GM12878 (cell line): ENCODE data around the gene NLRC5. TPM values are rescaled to one million over a fixed set of nuclear protein-coding genes. Genes with fewer than 3 reads are reported as not detected.

Experiments
- ATAC-seq: fragments of 200-7000 bp; cut with Tn5 transposase; 3 replicates; pipeline ENCODE4 v1.9.1; 2020; ENCODE audit warnings: mild to moderate bottlenecking, moderate library complexity
- BruUV-seq: library from RNA; stranded (reverse); fragments of 400-500 nt; replicated peaks from 2 replicates; lab custom pipeline; 2021; lab: Mats Ljungman, UMichigan
- CTCF ChIA-PET: fragments of 300-600 bp; sonication (Branson Sonifier 250); formaldehyde crosslinking; extraction: SDS; loops from one replicate; lab custom pipeline; 2021; ENCODE audit warnings: inconsistent platforms; lab: Yijun Ruan, JAX
- POLR2A ChIA-PET: fragments of 350-600 bp; formaldehyde crosslinking; extraction: SDS; loops from one replicate; lab custom pipeline; 2021; ENCODE audit warnings: inconsistent platforms; lab: Charles Lee
- RAD21 ChIA-PET: fragments of 300-600 bp; sonication (Branson Sonifier 250); formaldehyde crosslinking; loops from one replicate; lab custom pipeline; 2023; ENCODE audit warnings: antibody characterized with exemption; ENCODE audit not compliant: unreplicated experiment; lab: Charles Lee
- SMC1A ChIA-PET: fragments of 300-600 bp; sonication (Branson Sonifier 250); formaldehyde crosslinking; loops from one replicate; lab custom pipeline; 2023; ENCODE audit not compliant: unreplicated experiment, uncharacterized antibody; lab: Charles Lee
- DNase-seq: peaks from one replicate; pipeline ENCODE4 v3.0.0-alpha.2; 2011; ENCODE audit warnings: low read depth, low spot score
- FAIRE-seq: peaks from 3 replicates; lab custom pipeline; 2011; peaks lifted over from hg19 to GRCh38; lab: Jason Lieb, UNC
- H2AFZ ChIP-seq: 2 replicates; pipeline ENCODE4 v1.6.0; 2011; ENCODE audit warnings: low read depth, low read length, control low read depth; ENCODE audit not compliant: control insufficient read depth
- H3K27ac ChIP-seq: 2 replicates; pipeline ENCODE4 v1.5.1; 2011; ENCODE audit warnings: control low read depth; ENCODE audit not compliant: control insufficient read depth, insufficient read depth
- H3K27me3 ChIP-seq, 2 experiments: replicated peaks in 1 of 2; 2 replicates each; pipeline versions ENCODE4 v1.6.0 to v1.6.1; 2011; ENCODE audit warnings: low read length in 1 of 2; ENCODE audit not compliant: control insufficient read depth in 2 of 2, insufficient read depth in 2 of 2
- H3K36me3 ChIP-seq, 2 experiments: 2 replicates each; pipeline ENCODE4 v1.5.1; 2011; ENCODE audit warnings: low read length in 1 of 2; ENCODE audit not compliant: control insufficient read depth in 2 of 2, insufficient read depth in 2 of 2
- H3K4me1 ChIP-seq: 2 replicates; pipeline ENCODE4 v1.6.1; 2011; ENCODE audit warnings: mild to moderate bottlenecking, low read length, moderate library complexity, mixed read lengths; ENCODE audit not compliant: control insufficient read depth, insufficient read depth
- H3K4me2 ChIP-seq: 2 replicates; pipeline ENCODE4 v1.6.0; 2011; ENCODE audit warnings: control low read depth; ENCODE audit not compliant: control insufficient read depth, insufficient read depth
- H3K4me3 ChIP-seq: fragments of 200-600 bp; sonication (generic); 2 replicates; pipeline ENCODE4 v1.5.1; 2016
- H3K79me2 ChIP-seq: 2 replicates; pipeline ENCODE4 v1.6.0; 2011; ENCODE audit warnings: low read length; ENCODE audit not compliant: control insufficient read depth, insufficient read depth
- H3K9ac ChIP-seq: 2 replicates; pipeline ENCODE4 v1.8.0; 2011; ENCODE audit warnings: low read length, control low read depth, mixed read lengths; ENCODE audit not compliant: control insufficient read depth, insufficient read depth
- H3K9me3 ChIP-seq: replicated peaks from 3 replicates; pipeline ENCODE4 v1.5.1; 2011; ENCODE audit warnings: mild to moderate bottlenecking, low read length; ENCODE audit not compliant: control insufficient read depth, insufficient read depth
- H4K20me1 ChIP-seq: 2 replicates; pipeline ENCODE4 v1.6.0; 2011; ENCODE audit not compliant: control insufficient read depth, insufficient read depth
- ELK1 ChIP-seq: IDR thresholded peaks from 2 replicates; pipeline ENCODE4 v1.6.1; 2012; ENCODE audit warnings: low read depth, low read length, improper control_type of control experiment
- ESRRA ChIP-seq: IDR thresholded peaks from 2 replicates; pipeline ENCODE4 v1.6.1; 2012; ENCODE audit warnings: mild to moderate bottlenecking, low read length, improper control_type of control experiment
- HDAC2 ChIP-seq: fragments of 200-600 bp; sonication (generic); IDR thresholded peaks from 2 replicates; pipeline ENCODE4 v1.6.1; 2017
- HDGF ChIP-seq: fragments of 450-650 bp; IDR thresholded peaks from 2 replicates; pipeline ENCODE4 v1.6.1; 2016; ENCODE audit warnings: antibody characterized with exemption
- KDM1A ChIP-seq: fragments of 200-600 bp; sonication (generic); IDR thresholded peaks from 2 replicates; pipeline ENCODE4 v1.6.1; 2016; ENCODE audit warnings: borderline replicate concordance
- PML ChIP-seq: IDR thresholded peaks from 2 replicates; pipeline ENCODE4 v1.6.1; 2012; ENCODE audit warnings: low read length, inconsistent platforms
- POLR2A ChIP-seq: IDR thresholded peaks from 2 replicates; pipeline ENCODE4 v1.6.1; 2011; ENCODE audit warnings: low read depth, mild to moderate bottlenecking, low read length
- TARDBP ChIP-seq: IDR thresholded peaks from 2 replicates; pipeline ENCODE4 v1.6.1; 2016; ENCODE audit warnings: borderline replicate concordance
- WGBS: methylation state at CpG from one replicate; pipeline ENCODE4 v1.1.6; 2016; ENCODE audit warnings: low lambda C conversion rate; ENCODE audit not compliant: insufficient replicate concordance, insufficient coverage; ENCODE audit errors: missing lambda C conversion rate; 5-methylcytosine and 5-hydroxymethylcytosine counted together
- in situ Hi-C: fragments of 300-500 bp; cut with MboI; formaldehyde crosslinking; loops from 9 replicates; pipeline ENCODE4 v1.14.3; 2018; ENCODE audit warnings: mixed read lengths
- intact Hi-C: fragments of 100-400 bp; cut with micrococcal nuclease; formaldehyde crosslinking; loops from one replicate; pipeline ENCODE4 v1.14.2; 2022; ENCODE audit not compliant: unreplicated experiment
- polyA plus RNA-seq, 11 experiments: library from polyadenylated mRNA; depleted of rRNA in 4 of 11; unstranded in 6 of 11; stranded (reverse) in 5 of 11; fragments of >200 nt; fragmentation: Nextera tagmentation in 4 of 11; fragmentation: Illumina TruSeq in 1 of 11; extraction: Ambion mirVana in 4 of 11; extraction: Trizol in 1 of 11; gene quantifications; 1 replicate in 1 of 11; 2 replicates in 10 of 11; pipeline versions ENCODE4 v1.2.1 to v1.2.3, GENCODE V29; 2011 to 2016; ENCODE audit warnings: inconsistent platforms in 2 of 11, missing spikeins in 2 of 11, low read depth in 1 of 11
- total RNA-seq, 4 experiments: library from RNA; depleted of rRNA in 3 of 4; stranded (reverse); fragments of >200 nt in 3 of 4; fragmentation: Illumina TruSeq in 1 of 4; extraction: Trizol in 1 of 4; gene quantifications; 2 replicates each; pipeline versions ENCODE4 v1.2.1 to v1.2.3, GENCODE V29; 2013 to 2021

NLRC5 gene
- total and polyA plus RNA-seq, 10 of the 15 experiments (the other 5 are each of a cell fraction or from before 2014, with no cell fraction given) = 13.1 to 105 (median 57.3) TPM

DNA sequence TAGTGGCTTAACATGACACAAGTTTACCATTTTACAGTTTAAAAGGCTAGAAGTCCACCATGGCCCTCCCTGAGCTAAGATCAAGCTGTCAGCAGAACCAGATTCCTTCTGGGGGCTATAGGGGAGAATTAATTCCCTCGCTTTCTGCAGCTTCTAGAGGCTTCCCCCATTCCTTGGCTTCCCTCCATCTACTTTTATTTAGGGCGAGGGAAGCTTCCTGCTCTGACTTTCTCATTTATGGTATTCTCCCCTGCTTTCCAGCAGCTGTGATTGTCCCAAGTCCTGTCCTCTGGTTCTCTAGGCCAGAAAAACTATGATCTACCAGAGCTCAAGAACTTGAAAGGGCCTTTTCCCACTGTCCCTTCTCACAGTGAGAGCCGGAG, 23.3 kb upstream of the NLRC5 start:
- no peak overlapping the region; the same call in 1 of the 2 replicates for H2AFZ ChIP-seq
- DNase-seq (no peak), ATAC-seq (no peak), FAIRE-seq (no peak)
- ChIA-PET SMC1A (interaction anchor here (0.9 to 31.6 kb wide), 23 partner anchors 9 to 201 kb away, joined by 3 to 604 read pairs (median 4); partner anchors contain the start of gene NLRC5), POLR2A (interaction anchor here (1.0 to 17.6 kb wide), 12 partner anchors 9 to 79 kb away, joined by 3 to 343 read pairs (median 4); partner anchors contain the start of gene NLRC5), CTCF (interaction anchor here (0.6 to 17.5 kb wide), 26 partner anchors 14 to 275 kb away, joined by 3 to 420 read pairs (median 14); partner anchors contain the start of genes NLRC5 and SLC12A3), RAD21 (interaction anchor here (0.6 to 16.8 kb wide), 21 partner anchors 14 to 218 kb away, joined by 3 to 376 read pairs (median 6); partner anchors contain the start of gene NLRC5)
- peaks cover 14% of the 10 kb centered on the region for H3K4me1 ChIP-seq
- H3K27ac ChIP-seq = no peak overlapping the region
- H3K36me3 ChIP-seq = no peaks in the 10 kb centered on the region
- no peaks in the 10 kb centered on the region for H3K27me3 ChIP-seq
- intact Hi-C loops = no loop called here
- H3K79me2 ChIP-seq = no peaks in the 10 kb centered on the region
- no peak for TF ChIP-seq TARDBP
- no peak for TF ChIP-seq HDGF
- TF ChIP-seq ELK1 = no peak
- TF ChIP-seq PML = no peak
- TF ChIP-seq ESRRA = no peak
- no peak for TF ChIP-seq HDAC2
- no peak for TF ChIP-seq KDM1A
- no peak for TF ChIP-seq POLR2A
- no peak overlapping the region for H3K4me3 ChIP-seq
- no peak overlapping the region for H3K4me2 ChIP-seq
- WGBS = 100% methylated on average over 3 of the region's 3 CpGs
- no peak overlapping the region for H3K9ac ChIP-seq
- H4K20me1 ChIP-seq = no peaks in the 10 kb centered on the region
- no peaks in the 10 kb centered on the region for H3K9me3 ChIP-seq
- no TSS peak for BruUV-seq
- in situ Hi-C loops = no loop called here
